HG02973 (cell line): ENCODE measurements around the gene RIPOR3.
"Not testable (repeated sequence)": the region's sequence is repeated elsewhere in the genome, so short reads cannot be mapped to it uniquely, and the experiment has no call there.

Source experiments
- ATAC-seq: cut with Tn5 transposase; IDR thresholded peaks from one replicate; pipeline ENCODE4 v1.9.1; 2021; ENCODE audit warnings: moderate library complexity; ENCODE audit not compliant: unreplicated experiment

RIPOR3 gene

GRCh38 chr20:50635676-50636600, 55.4 kb downstream of the RIPOR3 start:
- no peak for ATAC-seq

- no peak for ATAC-seq
Observed at GRCh38 chr20:50635014-50635557, 56.3 kb downstream of the RIPOR3 start.

GRCh38 chr20:50634191-50634590, 57.2 kb downstream of the RIPOR3 start:
- no peak for ATAC-seq

- no peak for ATAC-seq
Observed at GRCh38 chr20:50633361-50633760, 58.0 kb downstream of the RIPOR3 start.

GRCh38 chr20:50632701-50633100, 58.6 kb downstream of the RIPOR3 start:
- ATAC-seq = no peak

GRCh38 chr20:50632236-50632635, 59.1 kb downstream of the RIPOR3 start:
- no peak for ATAC-seq

GRCh38 chr20:50630578-50631263, 60.6 kb downstream of the RIPOR3 start:
- no peak for ATAC-seq

- ATAC-seq = no peak
Observed at GRCh38 chr20:50629670-50630045, 61.7 kb downstream of the RIPOR3 start.

- ATAC-seq = no peak
Observed at GRCh38 chr20:50628853-50629669, 62.3 kb downstream of the RIPOR3 start.

GRCh38 chr20:50628332-50628731, 63.0 kb downstream of the RIPOR3 start:
- ATAC-seq = no peak

GRCh38 chr20:50627747-50628146, 63.6 kb downstream of the RIPOR3 start:
- ATAC-seq = no peak

GRCh38 chr20:50625986-50626677, 65.2 kb downstream of the RIPOR3 start:
- no peak for ATAC-seq

GRCh38 chr20:50624351-50625016, 66.9 kb downstream of the RIPOR3 start:
- ATAC-seq = no peak

- no peak for ATAC-seq
Observed at GRCh38 chr20:50621068-50621665, 70.2 kb downstream of the RIPOR3 start.

GRCh38 chr20:50620459-50620858, 70.9 kb downstream of the RIPOR3 start:
- ATAC-seq = not testable (repeated sequence)

GRCh38 chr20:50618537-50618936, 72.8 kb downstream of the RIPOR3 start:
- ATAC-seq = no peak

GRCh38 chr20:50617022-50617421, 74.3 kb downstream of the RIPOR3 start:
- no peak for ATAC-seq

- no peak for ATAC-seq
Observed at GRCh38 chr20:50615407-50615806, 75.9 kb downstream of the RIPOR3 start.

GRCh38 chr20:50613438-50614169, 77.7 kb downstream of the RIPOR3 start:
- ATAC-seq = no peak
